Activated naive CD4-positive, alpha-beta T cell treated with anti-CD3 and anti-CD28 coated beads, Interleukin-2, amount 50 U/mL, for 72 hours (primary cell): ENCODE results near the gene SOHLH2. TPM values are rescaled to one million over a fixed set of nuclear protein-coding genes. Genes with fewer than 3 reads are reported as not detected.

Source experiments
- ATAC-seq, 2 donors: fragments of 150-1000 bp; cut with Tn5 transposase; 2 replicates each; pipeline ENCODE4 v1.10.0; 2021; ENCODE audit warnings: mild to moderate bottlenecking in 2 of 2, moderate library complexity in 2 of 2
- DNase-seq, 2 donors: peaks; one replicate each; pipeline ENCODE4 v3.0.0; 2021 to 2022; ENCODE audit warnings: low spot score in 2 of 2
- H3K27ac Mint-ChIP-seq, 2 donors: one replicate each; pipeline ENCODE4 v1.8.0; 2022; ENCODE audit warnings: mild to moderate bottlenecking in 2 of 2, mixed read lengths in 2 of 2
- H3K36me3 Mint-ChIP-seq, 2 donors: one replicate each; pipeline ENCODE4 v1.8.0; 2022; ENCODE audit warnings: mixed read lengths in 2 of 2
- H3K9me3 Mint-ChIP-seq, 2 donors: one replicate each; pipeline ENCODE4 v1.8.0; 2022; ENCODE audit warnings: mixed read lengths in 2 of 2
- total RNA-seq, 2 donors: library from RNA; stranded (reverse); gene quantifications; one replicate each; pipeline ENCODE4 v1.2.3, GENCODE V29; 2022

Gene SOHLH2
- total RNA-seq, 2 donors from 2014 or later = not detected

DNA sequence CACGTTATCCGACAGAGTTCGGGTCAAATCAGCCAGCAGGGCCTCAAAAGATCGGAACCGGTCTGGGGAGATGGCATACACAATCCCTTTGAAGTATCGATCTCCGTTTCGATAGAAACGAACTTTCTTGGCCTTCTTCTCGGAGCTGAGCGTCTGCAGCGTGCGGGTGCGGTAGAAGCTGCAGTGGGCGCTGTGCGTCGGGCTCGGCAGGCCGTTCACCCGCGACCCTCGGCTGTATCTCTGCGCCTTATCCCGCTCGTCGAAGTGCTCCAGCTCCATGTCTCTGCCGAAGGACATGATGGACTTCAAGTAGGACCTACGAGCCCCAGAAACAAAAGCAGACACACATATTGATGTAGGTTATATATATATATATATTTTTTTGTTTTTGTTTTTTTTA is 88.5 kb downstream of the SOHLH2 start:
- ATAC-seq (no peak), DNase-seq (no peak)
- H3K9me3 Mint-ChIP-seq = no peaks in the 10 kb centered on the region
- peaks cover 0 to 4% of the 10 kb centered on the region in 2 donors for H3K36me3 Mint-ChIP-seq
- no peak overlapping the region for H3K27ac Mint-ChIP-seq

DNA sequence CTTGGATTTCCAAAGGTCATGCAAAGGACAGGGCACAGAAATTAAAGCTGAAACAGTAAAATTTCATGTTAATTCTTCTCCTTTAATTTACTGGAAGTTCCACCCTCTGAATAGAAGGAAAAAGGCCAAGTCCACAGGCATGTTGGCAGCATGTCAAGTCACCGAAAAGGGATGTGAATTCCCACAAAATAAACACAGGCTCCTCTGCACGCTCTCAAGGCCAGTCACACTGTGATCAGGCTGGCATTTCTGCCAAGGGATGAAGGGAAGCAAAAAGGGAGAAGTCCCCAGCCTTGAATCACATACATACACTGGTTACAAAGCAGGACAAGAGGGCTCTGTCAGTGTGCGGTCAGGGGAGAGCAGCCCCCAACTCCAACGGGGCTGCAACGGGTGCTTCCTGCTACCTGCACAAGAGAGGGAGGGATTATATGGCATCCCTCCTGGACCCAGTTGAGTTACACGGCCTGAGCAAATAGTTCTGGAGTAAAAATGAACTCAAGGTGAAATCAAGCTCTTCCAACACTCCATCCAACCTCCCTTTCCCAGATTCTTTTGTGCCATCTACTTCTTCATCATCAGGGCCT is 90.0 kb downstream of the SOHLH2 start:
- peak overlapping the region in 1 of 2 donors; percentile 68 for H3K27ac Mint-ChIP-seq
- DNase-seq (no peak), ATAC-seq (no peak)
- no peaks in the 10 kb centered on the region for H3K36me3 Mint-ChIP-seq
- no peaks in the 10 kb centered on the region for H3K9me3 Mint-ChIP-seq

Other genes starting within 250 kb of the SOHLH2 start
- gene DCLK1, start 83.2 kb downstream of the SOHLH2 start, total RNA-seq = not detected
- gene CCDC169, start 83.3 kb upstream of the SOHLH2 start, total RNA-seq = under 1 TPM; 0.46 to 0.62 TPM
- gene SPART, start 131.8 kb upstream of the SOHLH2 start, total RNA-seq = 10 to 100 TPM; 21.9 to 23.9 TPM
- gene CCNA1, start 217.9 kb upstream of the SOHLH2 start, total RNA-seq = under 1 TPM in 1 of 2 donors, not detected in 1; 0.70 TPM